GM19035 (cell line): ENCODE data around the gene PRKACB.

Experiments used
- ATAC-seq: cut with Tn5 transposase; IDR thresholded peaks from one replicate; pipeline ENCODE4 v1.9.1; 2021; ENCODE audit not compliant: unreplicated experiment

The PRKACB gene

DNA sequence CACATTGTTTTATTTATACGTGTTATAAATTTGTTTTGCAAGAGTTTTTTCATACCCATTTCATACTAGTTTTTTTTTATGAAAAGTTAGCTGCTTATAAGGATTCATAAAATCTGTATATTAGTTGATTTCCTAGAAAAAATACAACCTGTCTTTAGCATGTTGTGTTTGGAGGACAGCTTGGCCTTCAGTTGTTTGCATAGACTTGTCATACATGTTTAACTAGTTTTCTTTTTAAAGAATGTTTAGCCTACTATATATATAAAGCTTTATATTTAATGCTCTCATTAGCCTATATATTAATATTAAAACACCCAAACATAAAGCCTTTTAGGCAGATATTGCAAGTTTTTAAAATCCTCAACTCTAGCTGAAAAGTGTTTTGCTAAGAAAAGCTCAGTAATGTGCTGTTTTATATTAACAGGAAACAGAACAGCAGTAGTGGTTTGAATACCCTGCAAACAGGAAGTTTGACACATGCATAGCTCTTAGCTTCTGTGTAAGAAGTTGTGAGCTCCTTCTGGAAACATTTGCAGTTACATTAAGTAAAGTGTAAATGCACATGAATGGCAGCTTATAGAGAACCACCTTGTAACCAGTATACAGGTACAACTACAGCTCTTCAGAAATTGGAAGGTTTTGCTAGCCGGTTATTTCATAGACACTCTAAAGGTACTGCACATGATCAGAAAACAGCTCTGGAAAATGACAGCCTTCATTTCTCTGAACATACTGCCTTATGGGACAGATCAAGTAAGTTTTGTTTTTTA lies at the start of gene PRKACB:
Gene PRKACB (plus strand): TSS at position 476 of the 770 bp plus-strand sequence. CDS start 91 bp downstream, at position 567.
- ATAC-seq = peak; percentile 92

DNA sequence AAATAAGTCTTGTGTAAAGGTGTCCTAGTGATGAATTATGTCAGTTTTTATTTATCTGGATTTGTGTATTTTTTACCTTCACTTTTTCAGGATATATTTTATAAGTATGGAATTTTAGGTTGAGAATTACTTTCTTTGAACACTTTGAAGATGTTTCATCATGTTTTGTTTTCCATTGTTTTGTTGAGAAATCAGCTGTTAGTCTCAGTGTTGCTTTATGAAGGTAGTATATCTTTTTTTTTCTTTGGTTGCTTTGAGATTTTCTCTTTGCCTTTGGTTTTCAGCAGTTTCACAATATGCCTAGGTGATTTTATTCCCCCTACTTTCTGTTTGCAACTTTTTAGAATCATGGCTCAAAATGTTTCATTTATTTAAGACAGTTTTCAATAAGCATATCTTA lies 48.8 kb upstream of the PRKACB start:
- ATAC-seq = no peak

DNA sequence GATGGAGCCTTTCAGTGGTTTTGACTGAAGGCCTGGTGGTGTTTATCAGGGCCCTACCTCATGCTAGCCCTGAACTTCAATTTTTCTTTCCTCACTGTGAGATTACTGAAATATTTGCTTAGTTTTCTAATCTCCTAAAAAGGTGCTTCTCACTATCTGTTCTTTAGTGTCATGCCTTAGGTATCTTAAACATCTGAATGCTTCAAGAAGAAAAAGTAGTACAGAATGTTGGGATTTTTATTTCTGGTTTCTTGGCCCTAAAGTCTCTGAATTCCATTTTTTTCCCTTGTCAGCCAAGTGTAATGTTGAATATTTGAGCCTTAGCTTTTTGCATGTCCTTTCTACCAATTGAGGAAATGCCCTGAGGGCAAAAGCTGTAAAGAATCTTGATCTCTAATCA lies 47.9 kb upstream of the PRKACB start:
- ATAC-seq = no peak

DNA sequence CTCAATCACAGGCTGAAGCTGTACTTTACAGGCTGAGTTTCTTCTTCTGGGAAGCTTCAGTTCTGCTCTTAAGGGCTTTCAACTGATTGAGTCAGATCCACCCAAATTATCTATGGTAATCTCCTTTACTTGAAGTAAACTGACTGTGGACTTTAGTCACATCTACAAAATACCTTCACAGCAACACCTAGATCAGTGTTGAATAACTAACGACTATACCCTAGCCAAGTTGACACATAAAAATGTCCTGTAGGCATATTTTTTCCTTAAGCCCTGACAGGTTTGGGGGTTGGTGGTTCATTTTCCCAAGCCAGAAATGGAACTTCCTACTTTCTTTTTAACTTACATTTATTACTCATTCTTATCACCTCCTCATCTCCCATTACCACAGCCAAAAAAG lies 42.9 kb upstream of the PRKACB start:
- ATAC-seq = no peak

DNA sequence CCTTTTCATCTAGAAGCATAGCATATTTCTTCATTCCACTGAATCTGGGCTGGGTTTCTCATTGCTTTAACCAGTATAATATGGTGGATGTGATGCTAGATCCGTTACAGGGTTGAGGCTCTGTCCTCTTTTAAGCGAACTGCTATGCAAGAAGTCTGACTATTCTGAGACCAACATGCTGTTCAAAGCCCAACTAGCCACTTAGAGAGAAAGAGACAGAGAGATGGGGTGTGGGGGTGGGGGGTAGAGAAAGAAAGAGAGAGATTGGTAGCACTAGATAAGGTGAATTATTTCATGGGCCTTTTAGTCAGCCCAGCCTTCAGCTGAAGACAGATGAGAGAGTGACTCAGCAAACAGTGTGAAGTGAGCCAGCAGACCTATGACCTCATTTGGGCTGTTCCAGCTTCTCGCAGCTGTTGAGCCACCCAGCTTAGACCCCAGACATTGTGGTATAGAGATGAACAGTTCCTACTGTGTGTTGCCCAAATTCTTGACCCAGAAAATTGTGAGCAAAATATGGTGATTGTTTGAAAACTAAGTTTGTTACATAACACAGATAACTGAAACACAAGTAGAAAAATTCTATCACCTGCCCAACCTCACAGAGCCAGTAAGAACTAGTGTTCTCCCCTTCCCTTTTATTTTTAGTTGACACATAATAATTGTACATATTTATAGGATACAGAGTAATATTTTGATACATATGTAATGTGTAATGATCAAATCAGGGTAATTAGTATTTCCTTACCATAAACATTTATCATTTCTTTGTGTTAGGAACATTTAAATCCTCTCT lies 40.7 kb upstream of the PRKACB start:
- ATAC-seq = no peak

DNA sequence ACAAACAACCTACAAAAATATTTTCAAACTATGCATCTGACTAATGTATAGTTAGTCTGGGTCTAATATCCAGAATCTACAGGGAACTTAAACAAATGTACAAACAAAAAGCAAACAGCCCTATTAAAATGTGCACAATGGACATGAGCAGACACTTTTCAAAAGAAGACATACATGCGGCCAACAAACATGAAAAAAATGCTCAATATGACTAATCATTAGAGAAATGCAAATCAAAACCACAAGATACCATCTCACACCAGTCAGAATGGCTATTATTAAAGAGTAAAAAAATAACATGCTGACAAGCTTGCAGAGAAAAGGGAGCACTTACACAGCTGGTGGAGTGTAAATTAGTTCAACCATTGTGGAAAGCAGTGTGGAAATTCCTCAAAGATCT lies 36.5 kb upstream of the PRKACB start:
- ATAC-seq = peak; percentile 68

DNA sequence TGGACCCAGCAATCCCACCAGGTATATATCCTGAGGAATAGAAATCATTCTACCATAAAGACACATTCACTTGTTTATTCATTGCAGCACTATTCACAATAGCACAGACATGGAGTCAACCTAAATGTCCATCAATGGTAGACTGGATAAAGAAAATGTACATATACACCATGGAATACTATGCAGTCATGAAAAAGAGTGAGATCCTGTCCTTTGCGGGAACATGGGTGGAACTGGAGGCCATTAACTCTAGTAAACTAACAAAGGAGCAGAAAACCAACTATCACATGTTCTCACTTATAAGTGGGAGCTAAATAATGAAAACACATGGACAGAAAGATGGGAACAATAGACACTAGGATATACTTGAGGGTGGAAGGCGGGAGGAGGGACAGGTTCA lies 36.1 kb upstream of the PRKACB start:
- ATAC-seq = no peak

DNA sequence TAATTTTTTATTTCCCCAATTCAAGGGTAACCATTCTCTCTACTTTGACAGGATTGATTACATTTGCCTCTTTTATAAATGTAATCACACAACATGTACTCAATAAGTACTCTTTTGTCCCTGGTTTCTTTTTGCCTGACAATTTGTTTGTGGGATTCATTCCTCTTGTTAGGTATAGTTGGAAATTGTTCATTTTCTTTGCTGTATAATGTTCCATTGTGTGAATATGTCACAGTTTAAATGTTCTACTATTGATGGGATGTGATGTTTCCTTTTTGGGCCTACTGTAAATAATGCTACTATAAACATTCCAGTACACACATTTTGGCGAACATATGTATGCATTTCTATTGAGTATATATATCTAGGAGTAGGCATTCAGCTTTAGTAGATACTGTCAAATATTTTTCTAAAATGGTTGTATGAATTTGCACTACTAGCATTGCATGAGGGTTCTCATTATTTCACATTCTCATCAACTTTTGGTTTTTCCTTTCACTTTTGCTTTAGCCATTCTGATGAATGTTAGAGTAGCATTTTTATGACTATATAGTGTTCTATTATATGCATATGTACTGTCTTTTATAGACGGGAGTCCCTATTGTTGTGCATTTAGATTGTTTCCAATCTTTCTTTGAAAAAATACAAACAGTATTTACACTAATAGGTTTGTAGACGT lies 35.0 kb upstream of the PRKACB start:
- no peak for ATAC-seq

DNA sequence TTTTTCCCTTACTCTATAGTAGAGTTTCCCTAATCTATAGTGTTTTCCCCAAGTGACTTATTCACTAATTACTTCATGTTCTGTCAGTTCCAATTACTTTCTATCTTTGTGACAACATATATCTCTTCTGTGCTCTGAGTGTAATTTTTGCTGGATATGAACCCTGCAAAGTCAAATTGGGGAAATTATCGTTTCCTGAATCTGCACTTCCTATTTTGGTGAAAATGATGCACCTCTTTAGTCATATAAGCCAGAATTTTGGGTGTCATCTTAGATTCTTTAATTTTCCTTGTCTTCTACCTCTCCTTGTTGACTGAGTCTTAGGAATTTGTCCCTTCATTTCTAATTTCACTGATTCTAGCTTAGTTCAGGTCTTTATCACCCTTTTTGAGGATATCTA lies 33.4 kb upstream of the PRKACB start:
- no peak for ATAC-seq

DNA sequence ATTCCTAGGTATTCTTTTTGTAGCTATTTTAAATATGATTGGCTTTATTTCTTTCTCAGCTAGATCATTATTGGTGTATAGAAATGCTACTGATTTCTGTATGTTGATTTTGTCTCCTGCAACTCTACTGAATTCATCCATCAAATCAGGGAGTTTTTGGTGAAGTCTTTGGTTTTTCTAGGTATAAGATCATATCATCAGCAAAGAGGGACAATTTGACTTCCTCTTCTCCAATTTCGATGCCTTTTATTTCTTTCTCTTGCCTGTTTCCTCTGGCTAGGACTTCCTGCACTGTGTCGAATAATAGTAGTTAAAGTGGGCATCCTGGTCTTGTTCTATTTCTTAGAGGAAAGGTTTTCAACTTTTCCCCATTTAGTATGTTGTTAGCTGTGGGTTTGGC lies 27.5 kb upstream of the PRKACB start:
- no peak for ATAC-seq

DNA sequence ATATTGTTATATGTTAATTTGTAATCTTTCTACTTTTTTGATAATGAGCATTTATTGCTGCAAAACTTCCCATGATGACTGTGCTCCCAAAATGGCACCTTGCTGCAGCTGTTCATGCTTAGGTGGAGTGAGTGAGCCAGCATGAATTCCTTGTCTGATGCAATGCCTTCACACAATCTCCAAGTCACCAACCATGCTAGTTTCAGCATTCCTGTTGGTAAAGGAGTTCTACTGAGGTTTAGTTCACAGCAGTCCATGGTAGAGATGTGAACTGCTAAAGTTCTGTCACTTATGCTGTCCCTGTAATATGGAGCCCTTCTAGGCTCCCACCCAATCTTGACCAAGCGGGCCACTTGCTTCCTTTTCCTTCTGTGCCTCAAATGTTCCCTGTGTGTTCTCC lies 26.2 kb upstream of the PRKACB start:
- no peak for ATAC-seq

DNA sequence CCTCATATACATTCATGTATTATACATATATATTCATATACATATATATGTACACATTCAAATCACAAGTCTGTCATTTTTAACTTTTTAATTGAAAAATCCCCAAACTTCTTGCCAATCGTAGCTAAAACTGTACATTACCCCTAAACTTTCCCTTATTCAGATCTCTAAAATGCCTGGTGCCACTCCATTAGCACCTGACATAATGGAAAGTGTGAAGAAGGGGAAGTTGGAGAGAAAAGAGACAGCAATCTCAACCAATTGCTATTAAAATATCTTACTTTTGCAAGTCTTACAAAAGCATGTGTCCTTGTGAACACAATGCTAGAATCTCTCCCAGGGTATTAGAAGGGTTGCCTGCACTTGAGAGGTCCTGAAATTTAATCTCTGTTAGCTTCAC lies 22.7 kb upstream of the PRKACB start:
- ATAC-seq = no peak

DNA sequence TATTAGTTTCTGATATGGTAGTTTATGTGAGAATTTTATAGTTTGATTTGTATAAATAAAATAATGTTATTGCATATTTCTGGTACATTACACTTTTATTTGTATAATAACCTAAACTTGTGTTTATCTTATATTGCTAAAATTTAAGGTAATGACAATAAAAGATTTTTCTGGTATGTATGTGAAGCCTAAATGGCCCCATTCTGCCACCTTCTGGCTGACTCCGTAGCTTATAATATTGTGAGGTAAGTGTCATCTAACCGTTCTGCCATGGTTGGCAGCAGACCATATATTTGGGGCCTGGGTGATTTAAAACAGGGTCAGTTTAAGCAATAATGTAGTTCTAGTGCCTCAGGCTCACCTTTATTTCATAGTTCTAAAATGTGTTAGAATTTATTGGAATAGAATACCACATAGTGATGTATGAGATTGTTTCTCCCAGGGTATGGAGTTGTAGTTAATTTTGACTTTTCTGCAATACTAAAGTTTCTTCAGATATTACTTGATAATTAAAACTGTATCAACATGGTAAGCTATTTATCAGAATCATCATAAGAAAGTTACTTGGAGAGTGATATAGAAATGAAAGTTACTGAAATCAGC lies 21.2 kb upstream of the PRKACB start:
- ATAC-seq = peak; percentile 72

DNA sequence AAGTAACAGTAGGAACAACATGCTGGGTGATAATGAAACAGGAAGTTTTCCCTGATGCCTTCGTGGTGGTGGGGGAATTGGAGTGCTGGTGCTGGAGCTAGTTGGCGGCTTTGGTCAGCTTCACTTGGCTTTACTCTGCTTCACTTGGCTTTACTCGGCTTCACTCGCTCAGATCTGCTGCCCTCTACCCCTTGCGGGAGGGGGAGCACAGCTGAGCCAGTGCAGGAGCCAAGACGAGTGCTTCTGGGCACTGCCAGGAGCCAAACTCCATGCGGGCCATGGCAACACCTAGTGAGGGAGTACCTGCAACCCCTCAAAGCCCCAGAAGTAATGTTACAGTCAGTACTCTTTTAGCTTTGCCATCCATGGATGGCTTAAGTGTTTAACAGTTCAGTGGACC lies 10.6 kb upstream of the PRKACB start:
- ATAC-seq = no peak

DNA sequence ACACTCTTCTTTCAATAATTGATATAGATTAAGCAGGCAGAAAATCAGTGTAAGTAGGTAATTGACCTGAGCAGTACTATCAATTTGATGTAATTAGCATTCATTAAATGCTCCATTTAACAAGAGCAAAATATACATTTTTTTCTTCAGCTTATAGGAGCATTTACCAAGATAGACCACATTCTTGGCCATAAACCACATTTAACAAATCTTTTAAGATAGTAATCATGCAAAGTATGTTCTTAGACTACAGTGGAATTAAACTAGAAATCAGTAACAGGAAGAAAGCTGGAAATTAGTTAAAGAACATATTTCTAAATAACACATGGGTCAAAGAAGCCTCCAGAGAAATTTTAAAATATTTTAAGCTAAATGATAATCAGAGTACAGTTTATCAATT lies 8.7 kb upstream of the PRKACB start:
- ATAC-seq = no peak

DNA sequence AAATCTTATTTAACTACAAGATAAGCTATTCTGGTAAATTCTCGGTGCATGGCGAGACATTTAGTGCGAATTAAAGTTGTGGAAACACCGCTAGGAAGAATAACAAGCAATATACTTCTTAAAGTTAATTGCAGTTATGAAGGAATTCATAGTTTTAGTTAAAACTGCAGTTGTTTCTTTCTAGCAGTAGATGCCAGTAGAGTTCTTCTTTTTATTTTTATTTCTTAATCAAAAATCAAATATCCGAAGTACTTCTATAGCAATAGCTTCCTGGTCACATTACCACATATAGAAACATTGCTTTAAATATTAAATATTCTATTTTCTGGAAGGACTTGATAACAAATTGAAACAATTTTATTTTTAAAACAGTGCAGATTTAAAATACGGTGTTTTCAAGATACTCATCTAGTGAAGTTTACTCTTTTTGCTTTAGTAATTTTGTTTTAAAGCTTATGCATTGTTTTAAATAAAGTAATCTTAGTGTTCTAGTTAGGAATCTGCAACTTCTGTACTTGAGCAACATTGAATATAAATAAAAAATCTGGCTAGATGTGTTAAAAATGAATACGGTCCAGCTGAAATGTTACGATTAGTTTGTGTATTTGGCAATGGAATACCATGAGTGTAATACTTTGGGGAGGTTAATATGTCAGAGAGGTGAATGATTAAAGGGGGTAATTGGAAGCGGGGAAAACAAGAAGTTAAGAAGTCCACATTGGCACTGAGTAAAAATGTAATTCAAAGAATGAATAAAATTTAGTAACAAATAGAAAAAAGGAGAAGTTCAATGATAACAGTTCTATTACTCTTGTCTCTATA lies 2.7 kb upstream of the PRKACB start:
- no peak for ATAC-seq

DNA sequence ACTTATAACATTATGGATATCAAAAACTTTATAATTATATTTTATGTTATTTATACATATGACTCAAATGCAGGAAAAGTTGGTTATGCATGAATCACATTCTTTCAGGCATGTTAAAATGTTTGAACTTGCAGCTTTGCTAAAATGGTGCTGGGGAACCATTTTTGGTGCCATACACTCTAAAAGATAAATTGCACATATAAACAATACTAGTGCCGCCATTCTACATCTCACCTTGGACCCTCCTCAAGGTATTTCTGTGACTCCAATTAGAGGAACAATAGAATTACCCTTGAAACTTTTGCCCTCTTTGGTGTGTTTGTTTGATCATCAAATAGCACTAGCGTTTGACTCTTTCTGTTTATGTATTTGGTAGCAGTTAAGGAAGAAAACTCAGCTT lies 997 bp downstream of the PRKACB start:
- ATAC-seq = no peak

DNA sequence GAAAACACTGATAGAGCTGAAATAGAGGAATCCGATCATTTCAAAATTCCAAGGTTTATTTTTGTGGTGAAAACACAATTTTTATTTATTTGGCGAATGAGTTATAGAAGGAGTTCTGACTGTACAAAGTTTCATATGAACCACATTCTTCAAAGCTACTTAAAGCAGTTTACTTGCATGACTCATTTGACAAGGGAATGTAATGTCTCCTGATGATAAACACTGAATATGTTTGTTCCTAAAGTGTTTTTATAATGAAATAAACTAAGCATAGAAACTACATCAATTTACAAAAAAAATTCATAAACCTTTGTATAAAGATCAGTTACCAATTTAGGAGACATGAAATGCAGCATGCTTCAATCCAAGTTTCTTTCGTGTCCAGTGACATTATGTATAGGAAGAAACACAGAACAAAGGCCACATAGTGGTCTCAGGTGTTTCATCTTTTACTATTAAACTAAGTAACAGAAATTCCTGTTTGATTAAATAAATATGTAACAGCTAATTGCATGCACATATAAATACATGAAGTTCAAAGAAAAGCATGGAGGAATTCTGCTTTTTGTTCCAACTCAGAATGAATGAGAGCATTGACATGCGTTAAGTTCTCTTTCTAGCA lies 2.5 kb downstream of the PRKACB start:
- no peak for ATAC-seq

DNA sequence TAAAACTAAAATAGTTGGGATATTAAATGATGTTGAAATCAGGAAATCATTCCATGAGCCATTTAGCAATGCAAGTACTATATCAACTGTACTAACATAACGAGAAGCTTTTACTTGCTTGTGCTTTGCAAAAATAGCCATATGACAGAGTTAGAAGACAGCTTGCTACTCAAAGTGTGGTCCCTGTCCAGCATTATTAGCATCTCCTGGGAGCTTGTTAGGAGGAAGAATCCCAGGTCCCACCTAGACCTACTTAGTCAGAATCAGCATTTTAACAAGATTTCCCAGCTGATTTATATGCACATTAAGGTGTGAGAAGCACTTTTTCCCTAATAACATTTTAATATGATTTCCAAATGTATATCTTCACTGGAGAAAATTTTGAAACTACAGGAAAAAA lies 4.7 kb downstream of the PRKACB start:
- ATAC-seq = no peak

DNA sequence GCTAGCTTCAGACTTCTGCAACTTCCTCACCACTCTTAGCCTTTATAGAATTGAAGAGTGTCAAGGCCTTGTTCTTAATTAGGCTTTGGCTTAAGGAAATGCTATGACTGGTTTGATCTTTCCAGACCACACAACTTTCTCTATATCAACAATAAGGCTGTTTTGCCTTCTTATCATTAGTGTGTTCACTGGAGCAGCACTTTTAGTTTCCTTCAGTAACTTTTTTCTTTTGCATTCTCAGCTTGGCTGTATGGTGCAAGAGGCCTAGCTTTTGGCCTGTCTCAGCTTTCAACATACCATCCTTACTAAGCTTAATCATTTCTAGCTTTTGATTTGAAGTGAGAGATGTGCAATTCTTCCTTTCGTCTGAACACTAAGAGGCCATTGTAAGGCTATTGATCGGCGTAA lies 8.6 kb downstream of the PRKACB start:
- ATAC-seq = peak; percentile 66
